Rectal smooth muscle tissue (tissue), 1 donor: ENCODE results near the gene POU2F3.

Source experiments
- H3K27ac ChIP-seq: one replicate; pipeline ENCODE4 v1.7.0; 2013; ENCODE audit warnings: low read depth, low read length, inconsistent platforms
- H3K27me3 ChIP-seq: one replicate; pipeline ENCODE4 v1.7.0; 2013; ENCODE audit warnings: low read length; ENCODE audit not compliant: control insufficient read depth, insufficient read depth
- H3K36me3 ChIP-seq: one replicate; pipeline ENCODE4 v1.7.0; 2013; ENCODE audit warnings: low read length; ENCODE audit not compliant: control insufficient read depth, insufficient read depth
- H3K4me1 ChIP-seq: one replicate; pipeline ENCODE4 v1.7.0; 2013; ENCODE audit warnings: low read length; ENCODE audit not compliant: control insufficient read depth, insufficient read depth
- H3K4me3 ChIP-seq: one replicate; pipeline ENCODE4 v1.7.0; 2013; ENCODE audit warnings: low read length
- H3K9ac ChIP-seq: one replicate; pipeline ENCODE4 v1.7.0; 2013; ENCODE audit warnings: low read length

Gene POU2F3

GRCh38 chr11:120307476-120307875, 67.5 kb downstream of the POU2F3 start:
- Histone ChIP-seq H3K27me3 (no peaks in the 10 kb centered on the region), H3K27ac (no peak overlapping the region), H3K36me3 (no peaks in the 10 kb centered on the region), H3K4me3 (no peak overlapping the region), H3K4me1 (no peaks in the 10 kb centered on the region), H3K9ac (no peak overlapping the region)

GRCh38 chr11:120308081-120308480, 68.1 kb downstream of the POU2F3 start:
- Histone ChIP-seq H3K4me1 (no peaks in the 10 kb centered on the region), H3K36me3 (no peaks in the 10 kb centered on the region), H3K27ac (no peak overlapping the region), H3K9ac (no peak overlapping the region), H3K4me3 (no peak overlapping the region), H3K27me3 (no peaks in the 10 kb centered on the region)

- Histone ChIP-seq H3K9ac (no peak overlapping the region), H3K27me3 (no peaks in the 10 kb centered on the region), H3K4me1 (no peaks in the 10 kb centered on the region), H3K4me3 (no peak overlapping the region), H3K27ac (no peak overlapping the region), H3K36me3 (no peaks in the 10 kb centered on the region)
These were observed 70.9 kb downstream of the POU2F3 start for GRCh38 chr11:120310870-120311269.

- Histone ChIP-seq H3K36me3 (no peaks in the 10 kb centered on the region), H3K9ac (no peak overlapping the region), H3K27ac (no peak overlapping the region), H3K27me3 (no peaks in the 10 kb centered on the region), H3K4me3 (no peak overlapping the region), H3K4me1 (peaks cover 5% of the 10 kb centered on the region)
These were observed 74.9 kb downstream of the POU2F3 start for GRCh38 chr11:120314861-120315260.

GRCh38 chr11:120316880-120317688, 77.1 kb downstream of the POU2F3 start:
- H3K4me3 ChIP-seq = no peak overlapping the region
- H3K27me3 ChIP-seq = no peaks in the 10 kb centered on the region
- no peaks in the 10 kb centered on the region for H3K36me3 ChIP-seq
- H3K27ac ChIP-seq = peak overlapping the region; percentile 46
- no peak overlapping the region for H3K9ac ChIP-seq
- peaks cover 5% of the 10 kb centered on the region for H3K4me1 ChIP-seq

- Histone ChIP-seq H3K4me1 (peaks cover 5% of the 10 kb centered on the region), H3K27me3 (no peaks in the 10 kb centered on the region), H3K27ac (peak overlapping the region; percentile 21), H3K4me3 (no peak overlapping the region), H3K36me3 (no peaks in the 10 kb centered on the region), H3K9ac (no peak overlapping the region)
These were observed 77.9 kb downstream of the POU2F3 start for GRCh38 chr11:120317689-120318480.

GRCh38 chr11:120318906-120319305, 79.0 kb downstream of the POU2F3 start:
- no peak overlapping the region for H3K4me3 ChIP-seq
- no peaks in the 10 kb centered on the region for H3K36me3 ChIP-seq
- H3K9ac ChIP-seq = no peak overlapping the region
- no peak overlapping the region for H3K27ac ChIP-seq
- peaks cover 5% of the 10 kb centered on the region for H3K4me1 ChIP-seq
- no peaks in the 10 kb centered on the region for H3K27me3 ChIP-seq

- peak within 1 kb of the TSS; percentile 69 for H3K4me3 ChIP-seq
- H3K27ac ChIP-seq = peak within 1 kb of the TSS; percentile 77
- no peaks in the 10 kb centered on the region for H3K27me3 ChIP-seq
These were observed 85.2 kb downstream of the POU2F3 start, which contains the start of gene TLCD5 for GRCh38 chr11:120324932-120325810. Gene TLCD5, plus strand, starts transcription at chr11:120325299. Its CDS starts 2,143 bp downstream, at chr11:120327442.

GRCh38 chr11:120326228-120326627, 86.3 kb downstream of the POU2F3 start:
- no peak overlapping the region for H3K9ac ChIP-seq
- no peak overlapping the region for H3K4me3 ChIP-seq
- no peak overlapping the region for H3K27ac ChIP-seq
- H3K27me3 ChIP-seq = no peaks in the 10 kb centered on the region
- no peaks in the 10 kb centered on the region for H3K36me3 ChIP-seq
- H3K4me1 ChIP-seq = peaks cover 7% of the 10 kb centered on the region

More at GRCh38 chr11:120324932-120325810, 85.2 kb downstream of the POU2F3 start, which contains the start of gene TLCD5:
- Histone ChIP-seq H3K4me1 (peaks cover 7% of the 10 kb centered on the region), H3K9ac (peak within 1 kb of the TSS; percentile 32), H3K36me3 (no peaks in the 10 kb centered on the region)

- H3K27ac ChIP-seq = no peak overlapping the region
- no peak overlapping the region for H3K4me3 ChIP-seq
- no peak overlapping the region for H3K9ac ChIP-seq
- H3K27me3 ChIP-seq = no peaks in the 10 kb centered on the region
- peaks cover 7% of the 10 kb centered on the region for H3K4me1 ChIP-seq
- H3K36me3 ChIP-seq = no peaks in the 10 kb centered on the region
These were observed 86.9 kb downstream of the POU2F3 start for GRCh38 chr11:120326845-120327281.

- Histone ChIP-seq H3K9ac (no peak overlapping the region), H3K36me3 (no peaks in the 10 kb centered on the region), H3K27ac (no peak overlapping the region), H3K27me3 (no peaks in the 10 kb centered on the region), H3K4me3 (no peak overlapping the region), H3K4me1 (peaks cover 7% of the 10 kb centered on the region)
These were observed 87.4 kb downstream of the POU2F3 start for GRCh38 chr11:120327311-120327710.

- Histone ChIP-seq H3K27me3 (no peaks in the 10 kb centered on the region), H3K4me3 (no peak overlapping the region), H3K27ac (no peak overlapping the region), H3K9ac (no peak overlapping the region), H3K4me1 (peaks cover 7% of the 10 kb centered on the region), H3K36me3 (no peaks in the 10 kb centered on the region)
These were observed 89.6 kb downstream of the POU2F3 start for GRCh38 chr11:120329556-120329955.
